GM12878 (cell line): Measurements from ENCODE around the gene FREM2. TPM values are rescaled to one million over a fixed set of nuclear protein-coding genes. Genes with fewer than 3 reads are reported as not detected.

Experiments used
- ATAC-seq: fragments of 200-7000 bp; cut with Tn5 transposase; 3 replicates; pipeline ENCODE4 v1.9.1; 2020; ENCODE audit warnings: mild to moderate bottlenecking, moderate library complexity
- BruUV-seq: library from RNA; stranded (reverse); fragments of 400-500 nt; replicated peaks from 2 replicates; lab custom pipeline; 2021; lab: Mats Ljungman, UMichigan
- CTCF ChIA-PET: fragments of 300-600 bp; sonication (Branson Sonifier 250); formaldehyde crosslinking; extraction: SDS; loops from one replicate; lab custom pipeline; 2021; ENCODE audit warnings: inconsistent platforms; lab: Yijun Ruan, JAX
- POLR2A ChIA-PET: fragments of 350-600 bp; formaldehyde crosslinking; extraction: SDS; loops from one replicate; lab custom pipeline; 2021; ENCODE audit warnings: inconsistent platforms; lab: Charles Lee
- RAD21 ChIA-PET: fragments of 300-600 bp; sonication (Branson Sonifier 250); formaldehyde crosslinking; loops from one replicate; lab custom pipeline; 2023; ENCODE audit warnings: antibody characterized with exemption; ENCODE audit not compliant: unreplicated experiment; lab: Charles Lee
- SMC1A ChIA-PET: fragments of 300-600 bp; sonication (Branson Sonifier 250); formaldehyde crosslinking; loops from one replicate; lab custom pipeline; 2023; ENCODE audit not compliant: unreplicated experiment, uncharacterized antibody; lab: Charles Lee
- DNase-seq: peaks from one replicate; pipeline ENCODE4 v3.0.0-alpha.2; 2011; ENCODE audit warnings: low read depth, low spot score
- FAIRE-seq: peaks from 3 replicates; lab custom pipeline; 2011; peaks lifted over from hg19 to GRCh38; lab: Jason Lieb, UNC
- H2AFZ ChIP-seq: 2 replicates; pipeline ENCODE4 v1.6.0; 2011; ENCODE audit warnings: low read depth, low read length, control low read depth; ENCODE audit not compliant: control insufficient read depth
- H3K27ac ChIP-seq: 2 replicates; pipeline ENCODE4 v1.5.1; 2011; ENCODE audit warnings: control low read depth; ENCODE audit not compliant: control insufficient read depth, insufficient read depth
- H3K27me3 ChIP-seq, 2 experiments: replicated peaks in 1 of 2; 2 replicates each; pipeline versions ENCODE4 v1.6.0 to v1.6.1; 2011; ENCODE audit warnings: low read length in 1 of 2; ENCODE audit not compliant: control insufficient read depth in 2 of 2, insufficient read depth in 2 of 2
- H3K36me3 ChIP-seq, 2 experiments: 2 replicates each; pipeline ENCODE4 v1.5.1; 2011; ENCODE audit warnings: low read length in 1 of 2; ENCODE audit not compliant: control insufficient read depth in 2 of 2, insufficient read depth in 2 of 2
- H3K4me1 ChIP-seq: 2 replicates; pipeline ENCODE4 v1.6.1; 2011; ENCODE audit warnings: mild to moderate bottlenecking, low read length, moderate library complexity, mixed read lengths; ENCODE audit not compliant: control insufficient read depth, insufficient read depth
- H3K4me2 ChIP-seq: 2 replicates; pipeline ENCODE4 v1.6.0; 2011; ENCODE audit warnings: control low read depth; ENCODE audit not compliant: control insufficient read depth, insufficient read depth
- H3K4me3 ChIP-seq: fragments of 200-600 bp; sonication (generic); 2 replicates; pipeline ENCODE4 v1.5.1; 2016
- H3K79me2 ChIP-seq: 2 replicates; pipeline ENCODE4 v1.6.0; 2011; ENCODE audit warnings: low read length; ENCODE audit not compliant: control insufficient read depth, insufficient read depth
- H3K9ac ChIP-seq: 2 replicates; pipeline ENCODE4 v1.8.0; 2011; ENCODE audit warnings: low read length, control low read depth, mixed read lengths; ENCODE audit not compliant: control insufficient read depth, insufficient read depth
- H3K9me3 ChIP-seq: replicated peaks from 3 replicates; pipeline ENCODE4 v1.5.1; 2011; ENCODE audit warnings: mild to moderate bottlenecking, low read length; ENCODE audit not compliant: control insufficient read depth, insufficient read depth
- H4K20me1 ChIP-seq: 2 replicates; pipeline ENCODE4 v1.6.0; 2011; ENCODE audit not compliant: control insufficient read depth, insufficient read depth
- ASH2L ChIP-seq: fragments of 300-600, 200-600 bp; sonication (generic); IDR thresholded peaks from 2 replicates; pipeline ENCODE4 v1.6.1; 2017; ENCODE audit warnings: low read depth, mild to moderate bottlenecking, borderline replicate concordance
- BHLHE40 ChIP-seq, 2 experiments: fragments of 450-650 bp in 1 of 2; IDR thresholded peaks; 2 replicates each; pipeline ENCODE4 v1.6.1; 2011 to 2017; ENCODE audit warnings: low read depth in 2 of 2, borderline replicate concordance in 1 of 2, improper control_type of control experiment in 1 of 2, low read length in 1 of 2, mild to moderate bottlenecking in 1 of 2
- CEBPZ ChIP-seq: fragments of 150-350 bp; IDR thresholded peaks from 2 replicates; pipeline ENCODE4 v1.6.1; 2016; ENCODE audit warnings: low read depth, low read length
- JUNB ChIP-seq: IDR thresholded peaks from 2 replicates; pipeline ENCODE4 v1.6.1; 2016; ENCODE audit warnings: antibody characterized with exemption, mild to moderate bottlenecking
- MAX ChIP-seq: IDR thresholded peaks from 2 replicates; pipeline ENCODE4 v1.6.1; 2012; ENCODE audit warnings: low read depth, low read length, improper control_type of control experiment
- PAX5 ChIP-seq: IDR thresholded peaks from 2 replicates; pipeline ENCODE4 v1.6.1; 2011; ENCODE audit warnings: low read depth, low read length, borderline replicate concordance
- POLR2AphosphoS2 ChIP-seq: IDR thresholded peaks from 2 replicates; pipeline ENCODE4 v1.6.1; 2011; ENCODE audit warnings: low read depth, mild to moderate bottlenecking, low read length, improper control_type of control experiment, moderate library complexity
- PRDM15 ChIP-seq: fragments of 450-650 bp; formaldehyde crosslinking; IDR thresholded peaks from 2 replicates; pipeline ENCODE4 v1.4.0; 2020; ENCODE audit warnings: mild to moderate bottlenecking, moderate library complexity
- RCOR1 ChIP-seq: conservative IDR thresholded peaks from 2 replicates; pipeline ENCODE4 v1.6.1; 2012; ENCODE audit warnings: low read depth, low read length, improper control_type of control experiment
- SIX5 ChIP-seq: IDR thresholded peaks from 2 replicates; pipeline ENCODE4 v1.6.1; 2011; ENCODE audit warnings: mild to moderate bottlenecking, low read depth, low read length, moderate library complexity; ENCODE audit not compliant: severe bottlenecking
- SUPT20H ChIP-seq: IDR thresholded peaks from 2 replicates; pipeline ENCODE4 v1.6.1; 2011; ENCODE audit warnings: low read depth, mild to moderate bottlenecking, low read length, moderate library complexity, borderline replicate concordance; ENCODE audit not compliant: control insufficient read depth
- WGBS: methylation state at CpG from one replicate; pipeline ENCODE4 v1.1.6; 2016; ENCODE audit warnings: low lambda C conversion rate; ENCODE audit not compliant: insufficient replicate concordance, insufficient coverage; ENCODE audit errors: missing lambda C conversion rate; 5-methylcytosine and 5-hydroxymethylcytosine counted together
- in situ Hi-C: fragments of 300-500 bp; cut with MboI; formaldehyde crosslinking; loops from 9 replicates; pipeline ENCODE4 v1.14.3; 2018; ENCODE audit warnings: mixed read lengths
- intact Hi-C: fragments of 100-400 bp; cut with micrococcal nuclease; formaldehyde crosslinking; loops from one replicate; pipeline ENCODE4 v1.14.2; 2022; ENCODE audit not compliant: unreplicated experiment
- polyA plus RNA-seq, 11 experiments: library from polyadenylated mRNA; depleted of rRNA in 4 of 11; unstranded in 6 of 11; stranded (reverse) in 5 of 11; fragments of >200 nt; fragmentation: Nextera tagmentation in 4 of 11; fragmentation: Illumina TruSeq in 1 of 11; extraction: Ambion mirVana in 4 of 11; extraction: Trizol in 1 of 11; gene quantifications; 1 replicate in 1 of 11; 2 replicates in 10 of 11; pipeline versions ENCODE4 v1.2.1 to v1.2.3, GENCODE V29; 2011 to 2016; ENCODE audit warnings: inconsistent platforms in 2 of 11, missing spikeins in 2 of 11, low read depth in 1 of 11
- total RNA-seq, 4 experiments: library from RNA; depleted of rRNA in 3 of 4; stranded (reverse); fragments of >200 nt in 3 of 4; fragmentation: Illumina TruSeq in 1 of 4; extraction: Trizol in 1 of 4; gene quantifications; 2 replicates each; pipeline versions ENCODE4 v1.2.1 to v1.2.3, GENCODE V29; 2013 to 2021

The FREM2 gene
- total and polyA plus RNA-seq, 10 of the 15 experiments (the other 5 are each of a cell fraction or from before 2014, with no cell fraction given) = 0.02 to 0.12 (median 0.05) TPM; not detected in 2

- Histone ChIP-seq H3K27ac (no peak overlapping the region), H3K9ac (no peak overlapping the region), H3K27me3 (no peaks in the 10 kb centered on the region), H3K4me2 (no peak overlapping the region), H2AFZ (no peak overlapping the region), H3K4me1 (no peaks in the 10 kb centered on the region), H3K36me3 (no peaks in the 10 kb centered on the region), H3K79me2 (no peaks in the 10 kb centered on the region), H3K9me3 (no peaks in the 10 kb centered on the region), H3K4me3 (no peak overlapping the region), H4K20me1 (no peaks in the 10 kb centered on the region)
- FAIRE-seq (no peak), DNase-seq (no peak), ATAC-seq (no peak)
- TF ChIP-seq ASH2L (no peak), PRDM15 (CRISPR knock-in tag) (no peak), CEBPZ (no peak), POLR2AphosphoS2 (no peak), SUPT20H (no peak), BHLHE40 (IDR thresholded peaks at IDR 0.05; ENCODE audit: borderline replicate concordance in 1 of 2, low read depth in 2 of 2, low read length in 1 of 2) (no peak), PAX5 (no peak), RCOR1 (no peak), MAX (no peak), SIX5 (no peak), JUNB (no peak)
- POLR2A ChIA-PET = no interaction called here
- intact Hi-C loops = no loop called here
- RAD21 ChIA-PET = no interaction called here
- BruUV-seq = no TSS peak
- CTCF ChIA-PET = no interaction called here
- 8% methylated on average over 1 of the region's 1 CpG for WGBS
- SMC1A ChIA-PET = no interaction called here
- in situ Hi-C loops = no loop called here
Observed at GRCh38 chr13:38733146-38733545, 46.3 kb downstream of the FREM2 start.
